GM18873 (cell line): ENCODE data around the gene PRKAG2.
"Not testable (repeated sequence)": the region's sequence is repeated elsewhere in the genome, so short reads cannot be mapped to it uniquely, and the experiment has no call there.

Experiments used
- ATAC-seq: cut with Tn5 transposase; IDR thresholded peaks from one replicate; pipeline ENCODE4 v1.9.1; 2021; ENCODE audit warnings: mild to moderate bottlenecking, moderate library complexity, moderate number of reproducible peaks; ENCODE audit not compliant: unreplicated experiment, low FRiP score

The PRKAG2 gene

GRCh38 chr7:151792086-151792485 is 84.8 kb downstream of the PRKAG2 start:
- ATAC-seq: no peak

GRCh38 chr7:151790830-151791620 is 85.9 kb downstream of the PRKAG2 start:
- no peak for ATAC-seq

DNA sequence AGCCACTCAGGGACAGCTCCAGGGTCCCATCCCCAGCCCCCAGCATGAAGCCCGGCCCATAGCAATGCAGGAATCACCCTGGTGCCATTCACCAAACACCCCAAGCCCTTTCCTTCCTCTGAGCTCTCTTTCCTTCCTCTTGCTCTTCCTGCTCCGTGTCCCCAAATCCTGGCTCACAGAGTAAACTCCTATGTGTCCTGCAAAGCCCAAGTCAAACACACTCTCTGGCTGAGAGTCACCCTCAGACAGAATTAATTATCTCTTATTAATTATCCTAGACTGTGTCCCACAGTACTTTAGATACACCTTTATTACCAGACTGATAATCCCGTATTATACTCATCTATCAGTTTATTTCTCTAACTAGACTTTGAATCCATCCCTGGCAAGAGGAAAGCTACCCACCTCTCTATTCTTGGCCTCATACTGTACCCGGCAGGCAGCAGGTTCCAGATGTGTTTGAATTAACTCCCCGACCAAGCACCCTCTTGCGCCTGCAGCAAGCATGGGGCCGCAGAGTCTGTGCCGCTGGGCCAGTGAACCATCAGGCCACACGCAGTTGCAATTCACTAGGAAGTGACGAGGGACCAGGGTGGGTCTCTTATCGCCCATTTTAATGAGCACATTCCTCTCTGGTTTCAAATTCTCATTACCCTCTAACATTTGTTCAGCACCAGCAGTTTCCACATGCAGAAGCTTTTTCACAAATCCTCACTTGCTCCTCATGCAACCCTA is 86.7 kb downstream of the PRKAG2 start:
- ATAC-seq: no peak

DNA sequence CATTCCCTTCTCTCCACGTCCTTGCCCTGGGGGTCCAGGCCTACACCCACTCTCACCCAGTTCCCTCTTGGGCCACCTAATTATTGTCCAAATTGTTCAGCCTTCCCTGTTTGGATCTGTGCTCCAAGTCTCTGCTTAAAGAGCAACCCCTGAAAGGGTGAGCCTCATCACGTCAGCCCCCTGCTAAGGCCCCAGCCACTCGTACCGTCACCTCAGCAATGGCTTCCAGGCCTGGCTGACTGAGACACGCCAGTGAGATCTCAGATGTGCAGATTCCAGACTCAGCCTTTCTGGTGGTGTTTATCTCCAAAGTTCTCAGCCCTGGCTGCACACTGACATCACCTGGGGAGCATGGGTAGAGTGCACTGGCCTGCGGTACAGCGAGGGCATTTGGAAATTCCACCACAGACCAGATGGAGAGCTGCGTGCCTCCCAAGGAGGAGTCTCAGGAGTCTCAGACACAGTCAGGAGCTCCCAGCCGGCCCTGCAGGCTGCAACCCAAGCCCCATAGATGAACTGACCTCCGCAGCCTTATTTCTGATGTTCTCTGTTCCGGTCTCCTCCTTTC is 87.5 kb downstream of the PRKAG2 start:
- ATAC-seq: no peak

DNA sequence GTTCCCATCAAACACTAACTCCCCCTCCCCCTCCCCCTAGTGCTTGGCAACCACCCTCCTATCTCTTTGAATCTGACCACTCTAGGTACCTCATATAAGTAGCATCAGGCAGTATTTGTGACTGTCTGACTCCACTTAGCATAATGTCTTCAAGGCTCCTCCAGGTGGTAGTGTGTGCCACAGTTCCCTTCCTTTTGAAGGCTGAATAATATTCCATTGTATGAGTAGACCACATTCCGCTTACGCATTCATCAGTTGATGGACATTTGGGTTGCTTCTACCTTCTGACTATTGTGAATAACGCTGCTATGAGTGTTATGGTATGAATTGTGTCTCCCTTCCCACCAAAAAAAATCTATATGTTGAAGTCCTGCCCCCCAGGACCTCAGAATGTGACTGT is 89.6 kb downstream of the PRKAG2 start:
- ATAC-seq: no peak

DNA sequence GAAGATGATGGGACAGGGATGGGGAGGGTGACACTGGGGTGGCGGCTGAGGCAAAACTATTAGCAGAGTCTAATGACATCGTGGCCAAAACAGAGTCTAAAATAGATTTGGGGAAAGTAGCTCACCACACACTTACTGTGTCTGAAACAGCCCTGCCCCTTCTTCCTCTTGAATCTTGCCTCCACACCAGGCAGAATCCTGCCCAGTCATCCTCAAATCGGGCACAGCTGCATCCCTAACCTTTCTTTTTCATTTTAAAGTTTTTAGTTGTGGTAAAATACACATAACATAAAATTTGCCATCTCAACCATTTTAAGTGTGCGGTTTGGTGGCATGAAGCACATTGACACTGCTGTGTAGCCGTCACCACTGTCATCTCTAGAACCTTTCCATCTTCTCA is 90.0 kb downstream of the PRKAG2 start:
- ATAC-seq: no peak

DNA sequence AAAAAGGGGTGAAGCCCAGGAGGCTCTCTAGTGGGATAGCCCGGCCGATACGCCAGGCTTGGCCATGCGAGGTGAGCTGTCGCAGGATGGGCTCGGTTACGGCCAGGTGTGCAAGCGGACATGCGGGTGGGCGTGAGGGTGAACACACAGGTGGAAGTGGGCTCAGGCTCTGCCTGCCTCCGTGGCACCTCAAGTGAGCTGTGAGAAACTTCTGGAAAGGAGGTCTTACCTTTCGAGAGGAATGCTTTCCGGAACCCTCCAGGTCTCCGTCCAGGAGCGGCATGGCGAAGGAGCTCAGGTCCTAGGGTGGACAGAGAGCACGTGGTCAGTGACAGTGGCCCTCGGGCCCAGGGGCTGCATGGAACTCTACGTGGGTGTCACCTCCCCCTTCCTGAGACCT is 90.7 kb downstream of the PRKAG2 start:
- no peak for ATAC-seq

DNA sequence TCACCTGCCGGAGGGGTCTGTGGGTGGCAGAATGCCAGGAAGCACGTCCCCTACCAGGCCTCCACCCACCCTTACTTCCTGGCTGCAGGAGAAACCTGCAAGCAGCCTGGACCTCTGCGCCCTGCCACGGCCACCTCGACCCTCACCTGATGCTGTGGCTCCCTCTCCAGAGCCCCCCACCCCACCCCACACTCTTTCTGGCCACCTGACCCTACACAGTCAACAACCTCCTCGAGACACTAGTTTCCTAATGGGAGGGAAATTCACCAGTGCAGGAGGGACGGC is 91.3 kb downstream of the PRKAG2 start:
- no peak for ATAC-seq

- no peak for ATAC-seq
These were observed 91.8 kb downstream of the PRKAG2 start for GRCh38 chr7:151784853-151785680.

- ATAC-seq: no peak
These were observed 92.8 kb downstream of the PRKAG2 start for GRCh38 chr7:151783958-151784575.

DNA sequence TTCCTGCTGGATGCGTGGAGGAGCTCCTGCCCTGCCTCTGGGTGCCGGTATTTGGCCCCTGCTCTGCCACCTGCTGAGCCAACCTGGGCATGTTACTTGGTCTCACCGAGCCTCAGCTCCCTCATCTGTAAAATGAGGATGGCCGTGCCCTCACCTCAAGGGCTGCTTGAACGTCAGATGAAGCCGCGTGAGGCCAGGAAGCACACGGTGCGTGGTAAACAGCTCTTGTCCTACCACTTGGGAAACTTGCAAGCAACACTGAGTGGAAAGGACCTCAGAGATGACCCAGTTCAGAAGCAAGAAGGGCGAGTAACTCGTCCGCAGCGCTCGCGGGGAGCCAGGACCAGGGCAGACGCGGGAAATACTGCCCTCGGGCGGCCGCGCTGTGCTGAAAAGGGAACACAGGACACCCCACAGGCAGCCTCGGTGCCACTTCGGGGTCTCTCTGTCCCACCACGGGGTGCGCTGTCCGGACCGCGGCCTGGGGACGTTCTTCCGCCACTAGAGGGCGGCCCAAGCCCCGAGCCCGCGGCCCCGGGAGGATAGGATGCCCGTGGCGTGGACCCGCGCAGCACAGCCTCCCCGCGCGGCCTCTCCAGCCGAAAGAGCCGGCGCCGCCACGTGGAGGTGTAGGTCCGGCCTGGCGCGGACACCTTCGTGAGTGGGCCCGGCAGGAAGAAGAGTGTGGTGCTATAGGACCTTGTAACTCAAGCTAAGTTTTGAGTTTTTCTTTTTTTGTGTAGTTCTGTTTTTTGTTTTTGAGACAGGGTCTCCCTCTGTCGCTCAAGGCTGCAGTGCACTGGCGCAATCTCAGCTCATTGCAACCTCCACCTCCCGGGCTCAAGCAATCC is 94.1 kb downstream of the PRKAG2 start:
- ATAC-seq: no peak

- ATAC-seq: not testable (repeated sequence)
These were observed 94.7 kb downstream of the PRKAG2 start for GRCh38 chr7:151782256-151782597.

- ATAC-seq: no peak
These were observed 95.6 kb downstream of the PRKAG2 start for GRCh38 chr7:151781161-151781845.

GRCh38 chr7:151780631-151781030 is 96.3 kb downstream of the PRKAG2 start:
- ATAC-seq: no peak

GRCh38 chr7:151779678-151780077 is 97.2 kb downstream of the PRKAG2 start:
- ATAC-seq: no peak

- ATAC-seq: no peak
These were observed 97.7 kb downstream of the PRKAG2 start for GRCh38 chr7:151779255-151779654.

- no peak for ATAC-seq
These were observed 98.8 kb downstream of the PRKAG2 start for GRCh38 chr7:151777908-151778670.

DNA sequence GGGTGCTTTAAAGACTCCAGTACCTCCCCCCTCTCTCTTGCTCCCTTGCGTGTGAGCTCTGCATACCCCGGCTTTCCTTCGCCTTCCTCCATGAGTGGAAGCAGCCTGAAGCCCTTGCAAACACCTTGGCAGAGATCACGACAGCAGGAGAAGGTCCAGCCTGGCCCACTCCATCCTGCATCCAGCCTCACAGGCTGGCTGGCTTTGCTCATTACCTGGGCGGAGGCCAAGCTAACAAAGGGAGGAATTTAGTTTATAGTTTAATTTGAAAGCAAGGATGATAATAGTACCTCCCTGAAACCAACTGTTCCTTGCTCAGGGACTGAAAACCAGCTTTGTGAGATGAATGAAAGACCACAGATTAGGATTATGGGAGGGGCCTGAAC is 99.4 kb downstream of the PRKAG2 start:
- ATAC-seq: no peak
